GM10847 (cell line): Measurements from ENCODE around the gene LCMT1.

Source experiments
- POLR2A ChIP-seq: IDR thresholded peaks from 2 replicates; pipeline ENCODE4 v1.6.1; 2011; ENCODE audit not compliant: insufficient read length; ENCODE audit errors: extremely low read depth

Gene LCMT1

GRCh38 chr16:25111403-25112166 is at the start of gene LCMT1:
LCMT1 (plus strand) TSS chr16:25111742; CDS start chr16:25111884, 142 bp downstream.
- TF ChIP-seq POLR2A = peak; percentile 66

GRCh38 chr16:25063102-25063501 is 48.4 kb upstream of the LCMT1 start:
- TF ChIP-seq POLR2A = no peak

GRCh38 chr16:25063865-25064264 is 47.7 kb upstream of the LCMT1 start:
- TF ChIP-seq POLR2A = no peak

- TF ChIP-seq POLR2A = no peak
Observed at GRCh38 chr16:25064937-25065336, 46.6 kb upstream of the LCMT1 start.

GRCh38 chr16:25065899-25066298 is 45.6 kb upstream of the LCMT1 start:
- no peak for TF ChIP-seq POLR2A

GRCh38 chr16:25066426-25066746 is 45.2 kb upstream of the LCMT1 start:
- TF ChIP-seq POLR2A = no peak

- TF ChIP-seq POLR2A = peak; percentile 69
Observed at GRCh38 chr16:25066747-25067631, 44.6 kb upstream of the LCMT1 start.

GRCh38 chr16:25073854-25074253 is 37.7 kb upstream of the LCMT1 start:
- no peak for TF ChIP-seq POLR2A

- no peak for TF ChIP-seq POLR2A
Observed at GRCh38 chr16:25078386-25078978, 33.1 kb upstream of the LCMT1 start.

GRCh38 chr16:25079637-25080378 is 31.7 kb upstream of the LCMT1 start:
- TF ChIP-seq POLR2A = no peak

GRCh38 chr16:25080420-25081131 is 31.0 kb upstream of the LCMT1 start:
- no peak for TF ChIP-seq POLR2A

- no peak for TF ChIP-seq POLR2A
Observed at GRCh38 chr16:25081702-25082101, 29.8 kb upstream of the LCMT1 start.

- no peak for TF ChIP-seq POLR2A
Observed at GRCh38 chr16:25083065-25083464, 28.5 kb upstream of the LCMT1 start.

GRCh38 chr16:25083701-25084100 is 27.8 kb upstream of the LCMT1 start:
- no peak for TF ChIP-seq POLR2A

GRCh38 chr16:25084797-25085196 is 26.7 kb upstream of the LCMT1 start:
- no peak for TF ChIP-seq POLR2A
